ENCODE measurements around the gene SCAMP4. TPM values are rescaled to one million over a fixed set of nuclear protein-coding genes. Genes with fewer than 3 reads are reported as not detected.
A peak's percentile ranks its signal among the peaks of the same experiment; 100 is the strongest.

The SCAMP4 gene
- polyA plus RNA-seq, 2 of the 4 experiments (the other 2 are of a cell fraction): 7.6 to 63.0 TPM

GRCh38 chr19:1882786-1883692, 22.2 kb upstream of the SCAMP4 start:
- ATAC-seq (no peak), FAIRE-seq (no peak), DNase-seq (ENCODE audit: low read depth in 1 of 2, low spot score in 1 of 2) (no peak)
- Histone ChIP-seq H3K9me3 (no peaks in the 10 kb centered on the region), H3K4me2 (peak overlapping the region; percentile 95; the same call in 1 of the 3 replicates), H3K27ac (no peak overlapping the region), H3K4me1 (peaks cover 6% of the 10 kb centered on the region; the same call in 1 of the 3 replicates), H3K4me3 (no peak overlapping the region; the same call in 2 of the 3 replicates)
- ChIA-PET POLR2A (no interaction called here), CTCF (interaction anchor here (0.7 to 1.7 kb wide), 2 partner anchors 18 to 19 kb away, joined by 3 to 4 read pairs; no protein-coding TSS in a partner anchor)
- no peak for TF ChIP-seq NFE2L2 (conservative IDR thresholded peaks at IDR 0.05; ENCODE audit: low read length)
- TF ChIP-seq MAFK (IDR thresholded peaks at IDR 0.05; ENCODE audit: partially characterized antibody): peak; percentile 28
- WGBS (ENCODE audit: missing lambda C conversion rate): 81% methylated on average over 24 of the region's 25 CpGs

- Histone ChIP-seq H3K4me2 (peak overlapping the region; percentile 95), H3K4me3 (peak overlapping the region; percentile 89; the same call in 1 of the 3 replicates), H3K9me3 (no peaks in the 10 kb centered on the region), H3K27ac (no peak overlapping the region), H3K4me1 (peaks cover 6% of the 10 kb centered on the region; the same call in 1 of the 3 replicates)
- FAIRE-seq: no peak
- no peak for DNase-seq (ENCODE audit: low read depth in 1 of 2, low spot score in 1 of 2)
- TF ChIP-seq USF2 (IDR thresholded peaks at IDR 0.05): no peak
- TF ChIP-seq RNF2 (IDR thresholded peaks at IDR 0.05; ENCODE audit: borderline replicate concordance, low read depth): no peak
- TF ChIP-seq HEYL (CRISPR knock-in tag; IDR thresholded peaks at IDR 0.05): no peak
- no peak for TF ChIP-seq NR3C1 (IDR thresholded peaks at IDR 0.05)
- no peak for TF ChIP-seq JUN (IDR thresholded peaks at IDR 0.05)
- no peak for TF ChIP-seq RCOR1 (IDR thresholded peaks at IDR 0.05; ENCODE audit: low read depth, low read length)
- TF ChIP-seq KDM5A (IDR thresholded peaks at IDR 0.05): no peak
- ChIA-PET CTCF (interaction anchor here (0.7 kb wide), 1 partner anchor 19 kb away, joined by 3 read pairs; no protein-coding TSS in a partner anchor), POLR2A (no interaction called here)
- 74% methylated on average over 8 of the region's 8 CpGs for WGBS (ENCODE audit: missing lambda C conversion rate)
- ATAC-seq: no peak; a peak in 1 of 6 replicates
These were observed 21.4 kb upstream of the SCAMP4 start for GRCh38 chr19:1883784-1884183.

GRCh38 chr19:1884291-1884718, 20.9 kb upstream of the SCAMP4 start:
- peak overlapping the region; percentile 79 to 98; a peak in 5 of 6 replicates for H3K27ac ChIP-seq
- TF ChIP-seq PHF8 (IDR thresholded peaks at IDR 0.05; ENCODE audit: borderline replicate concordance, low read depth) (no peak), GATA3 (IDR thresholded peaks at IDR 0.05; ENCODE audit: borderline replicate concordance) (no peak)
- no peak; a peak in 1 of 6 replicates for ATAC-seq
- H3K4me3 ChIP-seq: peak overlapping the region; percentile 89
- WGBS (ENCODE audit: missing lambda C conversion rate): 12% methylated on average over 7 of the region's 11 CpGs
- ChIA-PET POLR2A (no interaction called here), CTCF (interaction anchor here (0.7 to 1.1 kb wide), 2 partner anchors 19 kb away, joined by 3 to 4 read pairs; no protein-coding TSS in a partner anchor)
- FAIRE-seq: no peak
- DNase-seq (ENCODE audit: low read depth in 1 of 2, low spot score in 1 of 2): no peak
- peak overlapping the region; percentile 95 for H3K4me2 ChIP-seq
- peaks cover 6% of the 10 kb centered on the region; the same call in 1 of the 3 replicates for H3K4me1 ChIP-seq
- H3K9me3 ChIP-seq: no peaks in the 10 kb centered on the region

GRCh38 chr19:1884719-1885334, 20.4 kb upstream of the SCAMP4 start:
- POLR2A ChIA-PET: interaction anchor here (0.5 to 1.6 kb wide), 5 partner anchors 9 to 1066 kb away, joined by 3 to 10 read pairs (median 4); partner anchors contain the start of gene GADD45B

More at GRCh38 chr19:1884719-1885334, 20.4 kb upstream of the SCAMP4 start:
- Histone ChIP-seq H3K4me3 (peak overlapping the region; percentile 89), H3K9me3 (no peaks in the 10 kb centered on the region), H3K27ac (peak overlapping the region; percentile 79 to 98), H3K4me1 (peaks cover 6% of the 10 kb centered on the region; the same call in 1 of the 3 replicates), H3K4me2 (peak overlapping the region; percentile 95)
- DNase-seq (ENCODE audit: low read depth in 1 of 2, low spot score in 1 of 2) (no peak), ATAC-seq (peak; percentile 32; a peak in 5 of 6 replicates), FAIRE-seq (no peak)
- TF ChIP-seq BCL3 (IDR thresholded peaks at IDR 0.05) (0 out of 3 replicates have a peak, but pooled peaks have one; percentile 35), POLR2A (IDR thresholded peaks at IDR 0.05; ENCODE audit: low read length) (0 out of 2 replicates have a peak, but pooled peaks have one; percentile 16), TFCP2L1 (CRISPR knock-in tag; IDR thresholded peaks at IDR 0.05) (no peak), HOXB5 (CRISPR knock-in tag; IDR thresholded peaks at IDR 0.05) (no peak), TP53 (CRISPR knock-in tag; IDR thresholded peaks at IDR 0.05) (no peak)
- CTCF ChIA-PET: interaction anchor here (1.1 kb wide), 1 partner anchor 20 kb away, joined by 4 read pairs; no protein-coding TSS in a partner anchor
- WGBS (ENCODE audit: missing lambda C conversion rate): 2% methylated on average over 38 of the region's 56 CpGs

Measured in A549 (cell line).